Measurements from ENCODE around the gene ZNF318.
"Not testable (repeated sequence)": the region's sequence is repeated elsewhere in the genome, so short reads cannot be mapped to it uniquely, and the experiment has no call there.

Gene ZNF318

GRCh38 chr6:43303751-43304331, 65.6 kb downstream of the ZNF318 start:
- TF ChIP-seq CTCF (IDR thresholded peaks at IDR 0.05; ENCODE audit: low read depth, low read length): no peak
- DNase-seq (ENCODE audit: low read depth, low spot score): no peak
- no peak overlapping the region for H3K4me3 ChIP-seq (ENCODE audit: low read depth, low read length)
- in situ Hi-C loops (cut with HindIII; ENCODE audit: low sequenced_read_pairs): no loop called here

- in situ Hi-C loops (cut with HindIII; ENCODE audit: low sequenced_read_pairs); H3K4me3 ChIP-seq (ENCODE audit: low read depth, low read length); DNase-seq (ENCODE audit: low read depth, low spot score): not testable (repeated sequence)
Measured at GRCh38 chr6:43303006-43303405, 66.4 kb downstream of the ZNF318 start.

GRCh38 chr6:43302126-43302525, 67.3 kb downstream of the ZNF318 start:
- H3K4me3 ChIP-seq (ENCODE audit: low read depth, low read length): no peak overlapping the region
- in situ Hi-C loops (cut with HindIII; ENCODE audit: low sequenced_read_pairs): no loop called here
- no peak for DNase-seq (ENCODE audit: low read depth, low spot score)
- TF ChIP-seq CTCF (IDR thresholded peaks at IDR 0.05; ENCODE audit: low read depth, low read length): no peak

- no peak overlapping the region for H3K4me3 ChIP-seq (ENCODE audit: low read depth, low read length)
- DNase-seq (ENCODE audit: low read depth, low spot score): no peak
- in situ Hi-C loops (cut with HindIII; ENCODE audit: low sequenced_read_pairs): no loop called here
- no peak for TF ChIP-seq CTCF (IDR thresholded peaks at IDR 0.05; ENCODE audit: low read depth, low read length)
Measured at GRCh38 chr6:43301081-43301870, 68.2 kb downstream of the ZNF318 start.

GRCh38 chr6:43299338-43300293, 69.8 kb downstream of the ZNF318 start:
- no peak overlapping the region for H3K4me3 ChIP-seq (ENCODE audit: low read depth, low read length)
- in situ Hi-C loops (cut with HindIII; ENCODE audit: low sequenced_read_pairs): no loop called here
- no peak for DNase-seq (ENCODE audit: low read depth, low spot score)
- no peak for TF ChIP-seq CTCF (IDR thresholded peaks at IDR 0.05; ENCODE audit: low read depth, low read length)

- no peak for DNase-seq (ENCODE audit: low read depth, low spot score)
- no peak for TF ChIP-seq CTCF (IDR thresholded peaks at IDR 0.05; ENCODE audit: low read depth, low read length)
- in situ Hi-C loops (cut with HindIII; ENCODE audit: low sequenced_read_pairs): no loop called here
- no peak overlapping the region for H3K4me3 ChIP-seq (ENCODE audit: low read depth, low read length)
Measured at GRCh38 chr6:43298565-43299337, 70.7 kb downstream of the ZNF318 start.

Data from astrocyte of the spinal cord (primary cell).